Epithelial cell of proximal tubule (primary cell): ENCODE data around the gene ANKRD16. TPM values are rescaled to one million over a fixed set of nuclear protein-coding genes. Genes with fewer than 3 reads are reported as not detected.
"Not testable (repeated sequence)": the region's sequence is repeated elsewhere in the genome, so short reads cannot be mapped to it uniquely, and the experiment has no call there.

Experiments
- DNase-seq: peaks from one replicate; pipeline ENCODE4 v3.0.0-alpha.2; 2011; ENCODE audit warnings: low read depth
- H3K4me3 ChIP-seq: 2 replicates; pipeline ENCODE4 v1.5.1; 2011; ENCODE audit warnings: low read depth, mild to moderate bottlenecking, low read length
- total RNA-seq: library from RNA; depleted of rRNA; stranded (reverse); fragments of >200 nt; gene quantifications from 2 replicates; pipeline ENCODE4 v1.2.3, GENCODE V29; 2015
- TF ChIP-seq, protein P1 (sequence below): conservative IDR thresholded peaks from 2 replicates; pipeline ENCODE4 v1.5.1; 2012; ENCODE audit warnings: low read depth, mild to moderate bottlenecking, low read length

ANKRD16 gene
- total RNA-seq, 1 donor from 2014 or later = 3.7 TPM

GRCh38 chr10:5833814-5834213, 55.9 kb downstream of the ANKRD16 start:
- no peak for DNase-seq
- TF ChIP-seq, protein P1, sequence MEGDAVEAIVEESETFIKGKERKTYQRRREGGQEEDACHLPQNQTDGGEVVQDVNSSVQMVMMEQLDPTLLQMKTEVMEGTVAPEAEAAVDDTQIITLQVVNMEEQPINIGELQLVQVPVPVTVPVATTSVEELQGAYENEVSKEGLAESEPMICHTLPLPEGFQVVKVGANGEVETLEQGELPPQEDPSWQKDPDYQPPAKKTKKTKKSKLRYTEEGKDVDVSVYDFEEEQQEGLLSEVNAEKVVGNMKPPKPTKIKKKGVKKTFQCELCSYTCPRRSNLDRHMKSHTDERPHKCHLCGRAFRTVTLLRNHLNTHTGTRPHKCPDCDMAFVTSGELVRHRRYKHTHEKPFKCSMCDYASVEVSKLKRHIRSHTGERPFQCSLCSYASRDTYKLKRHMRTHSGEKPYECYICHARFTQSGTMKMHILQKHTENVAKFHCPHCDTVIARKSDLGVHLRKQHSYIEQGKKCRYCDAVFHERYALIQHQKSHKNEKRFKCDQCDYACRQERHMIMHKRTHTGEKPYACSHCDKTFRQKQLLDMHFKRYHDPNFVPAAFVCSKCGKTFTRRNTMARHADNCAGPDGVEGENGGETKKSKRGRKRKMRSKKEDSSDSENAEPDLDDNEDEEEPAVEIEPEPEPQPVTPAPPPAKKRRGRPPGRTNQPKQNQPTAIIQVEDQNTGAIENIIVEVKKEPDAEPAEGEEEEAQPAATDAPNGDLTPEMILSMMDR = no peak
- no peak overlapping the region for H3K4me3 ChIP-seq

GRCh38 chr10:5832946-5833345, 56.7 kb downstream of the ANKRD16 start:
- TF ChIP-seq, protein P1 = no peak
- no peak for DNase-seq
- H3K4me3 ChIP-seq = no peak overlapping the region

GRCh38 chr10:5831446-5831782, 58.3 kb downstream of the ANKRD16 start:
- H3K4me3 ChIP-seq = no peak overlapping the region
- TF ChIP-seq, protein P1 = no peak
- DNase-seq = no peak

GRCh38 chr10:5830629-5831445, 58.9 kb downstream of the ANKRD16 start:
- TF ChIP-seq, protein P1 = no peak
- no peak for DNase-seq
- H3K4me3 ChIP-seq = no peak overlapping the region

GRCh38 chr10:5829267-5829666, 60.4 kb downstream of the ANKRD16 start:
- no peak overlapping the region for H3K4me3 ChIP-seq
- TF ChIP-seq, protein P1 = no peak
- no peak for DNase-seq

GRCh38 chr10:5828725-5829124, 61.0 kb downstream of the ANKRD16 start:
- no peak overlapping the region for H3K4me3 ChIP-seq
- no peak for DNase-seq
- TF ChIP-seq, protein P1 = no peak

DNA sequence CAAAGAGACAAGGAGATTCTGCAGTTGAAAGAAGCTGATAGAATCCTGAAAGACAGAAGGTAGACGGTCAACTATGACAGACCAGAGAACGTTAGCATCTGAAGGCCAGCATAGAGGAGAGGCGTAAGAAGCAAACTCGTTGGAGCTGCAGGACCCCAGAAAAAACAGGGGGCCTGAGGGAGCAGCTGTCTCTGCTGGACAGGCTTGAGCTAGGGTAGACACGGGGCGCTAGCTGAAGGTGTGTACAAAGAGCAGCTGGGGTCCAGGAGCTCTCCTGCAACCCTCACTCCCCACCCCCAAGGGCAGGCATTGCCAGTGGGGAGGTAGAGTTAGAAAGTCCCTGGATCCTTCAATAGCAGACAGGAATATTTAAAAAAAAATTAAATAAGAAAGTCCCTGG, 61.9 kb downstream of the ANKRD16 start:
- no peak overlapping the region for H3K4me3 ChIP-seq
- no peak for DNase-seq
- TF ChIP-seq, protein P1 = no peak

DNA sequence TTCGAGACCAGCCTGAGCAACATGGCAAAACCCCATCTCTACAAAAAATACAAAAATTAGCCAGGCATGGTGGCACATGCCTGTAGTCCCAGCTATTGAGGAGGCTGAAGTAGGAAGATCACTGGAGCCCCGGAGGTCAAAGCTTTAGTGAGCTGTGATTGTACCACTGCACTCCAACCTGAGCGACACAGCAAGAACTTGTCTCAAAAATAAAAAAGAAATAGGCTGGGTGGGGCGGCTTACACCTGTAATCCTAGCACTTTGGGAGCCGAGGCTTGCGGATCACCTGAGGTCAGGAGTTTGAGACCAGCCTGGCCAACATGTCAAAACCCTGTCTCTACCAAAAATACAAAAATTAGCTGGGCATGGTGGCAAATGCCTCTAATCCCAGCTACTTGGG, 63.2 kb downstream of the ANKRD16 start:
- not testable (repeated sequence) for H3K4me3 ChIP-seq, DNase-seq
